ENCODE data around the gene SENP5.

The SENP5 gene

GRCh38 chr3:196963631-196963953 lies 95.9 kb downstream of the SENP5 start:
- Mint-ChIP-seq H3K4me3 (no peak overlapping the region), H3K4me1 (peaks cover 32% of the 10 kb centered on the region), H3K27me3 (ENCODE audit: low read depth, poor library complexity) (peaks cover 98% of the 10 kb centered on the region), H3K9me3 (no peaks in the 10 kb centered on the region), H3K36me3 (ENCODE audit: low read depth) (no peaks in the 10 kb centered on the region), H3K27ac (no peak overlapping the region)
- no peak for DNase-seq
- no peak for TF ChIP-seq CTCF (IDR thresholded peaks at IDR 0.05)

GRCh38 chr3:196965112-196965803 lies 97.5 kb downstream of the SENP5 start:
- Mint-ChIP-seq H3K9me3 (peaks cover 2% of the 10 kb centered on the region), H3K36me3 (ENCODE audit: low read depth) (no peaks in the 10 kb centered on the region), H3K4me3 (no peak overlapping the region), H3K4me1 (peaks cover 32% of the 10 kb centered on the region), H3K27me3 (ENCODE audit: low read depth, poor library complexity) (peaks cover 86% of the 10 kb centered on the region), H3K27ac (no peak overlapping the region)
- no peak for TF ChIP-seq CTCF (IDR thresholded peaks at IDR 0.05)
- DNase-seq, result no peak

GRCh38 chr3:196965804-196966173 lies 98.1 kb downstream of the SENP5 start:
- DNase-seq, result no peak
- peaks cover 86% of the 10 kb centered on the region for H3K27me3 Mint-ChIP-seq (ENCODE audit: low read depth, poor library complexity)
- no peak overlapping the region for H3K27ac Mint-ChIP-seq
- peaks cover under 1% of the 10 kb centered on the region for H3K36me3 Mint-ChIP-seq (ENCODE audit: low read depth)
- no peak for TF ChIP-seq CTCF (IDR thresholded peaks at IDR 0.05)
- peaks cover 32% of the 10 kb centered on the region for H3K4me1 Mint-ChIP-seq
- peaks cover 8% of the 10 kb centered on the region for H3K9me3 Mint-ChIP-seq
- H3K4me3 Mint-ChIP-seq, result no peak overlapping the region

GRCh38 chr3:196966526-196967401 lies 99.0 kb downstream of the SENP5 start:
- no peak for DNase-seq
- Mint-ChIP-seq H3K9me3 (peaks cover 17% of the 10 kb centered on the region), H3K4me3 (peak overlapping the region; percentile 69), H3K27me3 (ENCODE audit: low read depth, poor library complexity) (peaks cover 86% of the 10 kb centered on the region), H3K27ac (no peak overlapping the region), H3K36me3 (ENCODE audit: low read depth) (peaks cover 5% of the 10 kb centered on the region), H3K4me1 (peaks cover 31% of the 10 kb centered on the region)
- TF ChIP-seq CTCF (IDR thresholded peaks at IDR 0.05), result no peak

- peaks cover 20% of the 10 kb centered on the region for H3K9me3 Mint-ChIP-seq
- DNase-seq, result no peak
- peaks cover 5% of the 10 kb centered on the region for H3K36me3 Mint-ChIP-seq (ENCODE audit: low read depth)
- H3K27ac Mint-ChIP-seq, result no peak overlapping the region
- peaks cover 77% of the 10 kb centered on the region for H3K27me3 Mint-ChIP-seq (ENCODE audit: low read depth, poor library complexity)
- TF ChIP-seq CTCF (IDR thresholded peaks at IDR 0.05), result no peak
- H3K4me1 Mint-ChIP-seq, result peaks cover 22% of the 10 kb centered on the region
- H3K4me3 Mint-ChIP-seq, result peak overlapping the region; percentile 69
Observed at GRCh38 chr3:196967412-196968232, 99.9 kb downstream of the SENP5 start.
